IPS DF 19.7 (cell line): ENCODE measurements around the gene NOP53.
A peak's percentile ranks its signal among the peaks of the same experiment; 100 is the strongest.
"Not testable (repeated sequence)": the region's sequence is repeated elsewhere in the genome, so short reads cannot be mapped to it uniquely, and the experiment has no call there.

Experiments used
- DNase-seq: peaks from one replicate; pipeline ENCODE4 v3.0.0-alpha.2; 2013; ENCODE audit warnings: low read depth, low spot score

The NOP53 gene

GRCh38 chr19:47777245-47778048 is 32.1 kb downstream of the NOP53 start:
- not testable (repeated sequence) for DNase-seq

DNA sequence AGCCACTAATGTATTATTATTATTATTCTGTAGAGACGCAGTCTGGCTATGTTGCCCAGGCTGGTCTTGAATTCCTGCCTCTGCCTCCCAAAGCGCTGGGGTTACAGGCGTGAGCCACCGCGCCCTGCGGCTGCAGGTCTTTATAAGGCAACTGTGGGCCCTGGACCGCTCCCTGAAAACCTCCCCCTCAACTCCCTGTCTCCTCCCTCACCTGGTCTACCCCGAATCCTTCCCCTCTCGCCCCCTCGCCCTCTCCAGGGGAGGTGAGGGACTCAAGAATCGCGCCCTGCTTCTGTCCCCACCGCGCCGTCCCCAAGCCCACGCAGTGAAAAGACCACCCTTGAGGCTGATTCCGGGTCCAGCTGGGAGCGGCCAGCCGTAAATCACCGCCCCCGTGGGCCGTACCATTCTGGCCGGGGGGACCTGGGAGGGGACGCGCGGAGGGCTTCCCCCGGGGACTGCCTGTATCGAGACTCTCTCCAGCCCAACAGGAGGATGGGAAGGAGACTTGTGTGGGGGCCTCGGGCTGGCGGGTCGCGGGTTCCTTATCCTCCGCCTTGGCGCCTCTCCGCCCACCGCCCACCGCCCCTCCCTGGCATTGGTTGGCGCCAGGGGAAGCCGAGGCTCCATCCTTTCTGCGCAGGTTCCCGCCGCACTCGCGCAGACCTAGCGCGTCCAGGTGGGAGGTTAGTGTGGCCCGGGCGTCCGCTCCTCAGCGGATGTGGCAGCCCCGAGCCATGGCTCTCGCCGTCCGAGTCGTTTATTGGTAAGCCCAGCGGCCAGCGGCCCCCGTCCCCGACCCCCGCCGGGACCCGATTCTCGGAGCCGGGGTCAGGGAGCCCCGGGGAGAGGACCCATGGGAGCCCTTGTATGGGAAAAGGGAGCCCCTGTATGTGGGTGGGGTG is 33.0 kb downstream of the NOP53 start, which contains the start of gene SELENOW:
Gene SELENOW, plus strand, starts transcription at position 655 of the 905 bp plus-strand sequence. Its CDS starts 83 bp downstream, at position 738.
- DNase-seq = peak; percentile 68

DNA sequence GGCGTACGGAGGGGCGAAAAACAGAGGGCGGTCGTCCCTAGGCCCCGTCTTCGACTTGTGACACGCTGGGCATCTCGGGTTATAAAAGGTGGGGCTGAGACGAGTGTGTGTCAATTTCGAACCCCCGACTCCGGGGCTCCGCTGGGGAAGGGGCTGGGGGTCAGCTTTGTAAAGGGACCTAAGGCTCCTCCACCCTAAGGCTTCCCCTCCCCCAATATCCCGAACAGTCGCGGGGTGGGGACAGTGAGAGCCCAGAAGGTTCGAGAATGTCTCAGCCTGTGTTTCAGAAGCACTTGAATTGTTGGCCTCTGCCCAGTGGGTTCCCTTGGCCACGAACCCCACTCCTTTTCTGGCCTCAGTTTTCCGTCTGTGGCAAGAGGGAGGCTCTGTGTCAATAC is 33.6 kb downstream of the NOP53 start:
- DNase-seq = no peak

- DNase-seq = no peak
Measured at GRCh38 chr19:47779524-47780214, 34.3 kb downstream of the NOP53 start.

- no peak for DNase-seq
Measured at GRCh38 chr19:47780215-47780551, 34.8 kb downstream of the NOP53 start.

DNA sequence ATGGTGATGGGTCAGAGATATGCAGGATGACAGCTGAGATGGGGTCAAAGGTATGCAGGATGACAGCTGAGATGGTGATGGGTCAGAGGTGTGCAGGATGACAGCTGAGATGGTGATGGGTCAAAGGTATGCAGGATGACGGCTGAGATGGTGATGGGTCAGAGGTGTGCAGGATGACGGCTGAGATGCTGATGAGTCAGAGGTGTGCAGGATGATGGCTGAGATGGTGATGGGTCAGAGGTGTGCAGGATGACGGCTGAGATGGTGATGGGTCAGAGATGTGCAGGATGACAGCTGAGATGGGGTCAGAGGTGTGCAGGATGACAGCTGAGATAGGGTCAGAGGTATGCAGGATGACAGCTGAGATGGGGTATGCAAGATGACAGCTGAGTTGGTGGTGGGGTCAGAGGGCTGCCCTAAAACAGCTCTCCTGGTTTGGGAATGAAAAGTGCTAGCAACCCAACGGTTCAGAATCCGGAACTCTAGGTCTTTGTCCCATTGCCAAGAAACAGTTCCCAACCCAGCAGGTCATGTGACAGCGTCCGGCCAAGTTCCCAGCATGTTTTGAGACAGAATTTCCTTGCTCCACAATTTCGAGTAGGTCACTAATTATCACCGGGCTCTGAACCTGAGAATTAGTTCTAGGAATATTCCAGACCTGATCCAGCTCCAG is 36.4 kb downstream of the NOP53 start:
- no peak for DNase-seq

- DNase-seq = no peak
Measured at GRCh38 chr19:47786566-47786965, 41.2 kb downstream of the NOP53 start.

- DNase-seq = not testable (repeated sequence)
Measured at GRCh38 chr19:47787307-47787706, 42.0 kb downstream of the NOP53 start.

DNA sequence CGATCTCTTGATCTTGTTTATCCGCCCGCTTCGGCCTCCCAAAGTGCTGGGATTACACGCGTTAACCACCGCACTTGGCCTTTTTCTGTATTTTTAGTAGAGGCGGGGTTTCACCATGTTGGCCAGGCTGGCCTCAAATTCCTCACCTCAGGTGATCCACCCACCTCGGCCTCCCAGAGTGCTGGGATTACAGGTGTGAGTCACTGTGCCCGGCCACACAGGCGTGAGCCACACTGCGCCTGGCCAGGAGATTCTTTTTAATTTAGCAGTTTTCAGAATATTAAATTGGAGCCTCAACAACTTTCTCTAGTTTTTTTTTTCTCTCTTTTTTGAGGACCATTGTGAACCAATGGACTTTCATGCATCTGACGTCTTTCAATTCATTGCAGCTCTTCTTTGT is 44.5 kb downstream of the NOP53 start:
- not testable (repeated sequence) for DNase-seq

DNA sequence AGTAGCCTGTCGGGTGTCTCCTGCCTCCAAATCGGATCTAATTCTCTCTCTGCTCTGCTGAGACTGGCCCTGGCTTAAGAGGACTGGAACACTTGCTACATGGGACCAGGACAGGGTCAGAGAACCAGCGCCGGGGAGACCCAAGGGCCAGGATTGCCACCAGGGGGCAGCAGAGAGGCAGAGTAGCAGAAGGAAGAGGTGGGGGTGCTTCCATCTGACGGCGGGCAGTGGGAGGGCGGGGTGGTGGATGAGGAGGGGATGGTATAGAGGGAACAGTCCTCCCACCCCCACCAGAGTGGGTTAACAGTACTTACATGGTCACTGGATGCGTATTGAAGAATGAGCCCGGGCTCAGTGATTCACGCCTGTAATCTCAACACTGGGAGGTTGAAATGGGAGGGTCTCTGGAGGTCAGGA is 45.1 kb downstream of the NOP53 start:
- DNase-seq = peak; percentile 92

- DNase-seq = no peak
Measured at GRCh38 chr19:47792616-47793015, 47.3 kb downstream of the NOP53 start.

- no peak for DNase-seq
Measured at GRCh38 chr19:47794526-47794925, 49.2 kb downstream of the NOP53 start.

DNA sequence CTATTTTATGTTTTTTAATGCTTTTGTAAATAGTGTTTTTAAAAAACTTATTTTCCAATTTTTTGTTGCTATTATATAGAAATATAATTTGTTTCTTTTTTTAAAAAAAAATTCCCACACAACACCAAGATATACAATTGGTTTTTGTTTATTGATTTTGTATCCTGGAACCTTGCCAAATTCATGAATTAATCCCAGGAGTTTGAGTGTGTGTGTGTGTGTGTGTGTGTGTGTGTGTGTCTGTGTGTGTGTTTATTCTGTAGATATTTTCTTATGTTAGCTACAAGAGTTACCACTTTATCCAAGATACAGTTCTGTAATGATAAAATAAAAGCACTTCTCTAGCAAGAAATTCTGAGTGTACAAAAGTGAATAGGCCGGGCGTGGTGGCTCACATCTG is 51.4 kb downstream of the NOP53 start:
- DNase-seq = no peak

GRCh38 chr19:47797996-47798903 is 52.9 kb downstream of the NOP53 start:
- DNase-seq = no peak

DNA sequence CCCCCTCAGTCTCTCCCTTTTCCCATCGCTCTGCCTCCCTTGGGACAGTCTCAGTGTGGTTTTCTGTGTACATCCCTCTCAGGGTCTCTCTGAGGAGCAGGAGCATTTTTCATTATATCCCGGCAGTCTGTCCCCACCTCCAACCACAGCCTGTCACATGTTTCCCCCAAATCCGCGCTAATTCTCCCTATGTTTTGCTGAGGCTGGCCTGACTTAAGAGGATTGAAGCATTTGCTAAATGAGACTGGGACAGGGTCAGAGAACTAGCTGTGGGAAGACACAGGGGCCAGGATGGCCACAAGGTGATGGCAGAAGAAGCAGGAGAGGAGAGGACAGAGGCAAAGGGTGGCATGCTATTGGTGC is 53.5 kb downstream of the NOP53 start:
- DNase-seq = no peak

DNA sequence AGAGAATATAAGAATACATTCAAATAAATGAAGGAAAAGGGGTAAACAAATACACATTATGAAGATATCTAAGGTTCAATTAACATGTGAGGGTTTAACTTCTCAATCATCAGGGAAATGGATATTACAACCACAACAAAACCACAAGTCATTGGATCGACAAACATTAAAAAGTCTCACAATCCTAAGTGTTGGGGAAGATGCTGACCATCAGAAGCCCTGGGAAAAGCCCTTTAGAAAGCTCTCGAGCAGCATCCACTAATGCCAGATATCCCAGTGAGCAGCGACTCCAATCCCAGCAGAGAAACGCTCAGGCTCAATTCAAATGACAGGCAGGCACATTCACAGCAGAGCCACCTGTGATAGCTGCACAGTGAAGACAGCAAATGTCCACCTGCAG is 55.9 kb downstream of the NOP53 start:
- no peak for DNase-seq

DNA sequence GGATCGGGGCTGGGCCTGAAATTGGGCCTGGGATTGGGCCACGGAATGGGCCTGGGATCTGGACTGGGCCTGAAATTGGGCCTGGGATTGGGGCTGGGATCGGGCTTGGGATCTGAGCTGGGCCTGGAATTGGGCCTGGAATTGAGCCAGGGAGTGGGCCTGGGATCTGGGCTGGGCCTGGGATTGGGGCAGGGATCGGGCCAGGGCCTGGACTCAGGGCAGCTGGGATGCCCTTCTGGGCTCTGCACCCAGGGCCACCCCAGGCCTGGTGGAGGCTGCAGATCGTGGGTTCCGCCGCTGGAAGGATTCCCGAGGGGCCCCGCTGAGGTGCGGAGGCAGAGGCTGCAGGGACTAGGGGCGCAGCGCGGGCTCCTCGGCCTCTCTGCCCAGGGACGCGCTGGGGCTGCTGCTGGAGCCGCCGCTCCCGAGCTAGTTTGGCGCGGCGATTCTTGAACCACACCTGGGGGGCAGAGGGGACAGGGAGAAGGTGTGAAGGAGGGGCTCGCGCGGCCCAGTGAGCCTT is 57.2 kb downstream of the NOP53 start:
- no peak for DNase-seq

DNA sequence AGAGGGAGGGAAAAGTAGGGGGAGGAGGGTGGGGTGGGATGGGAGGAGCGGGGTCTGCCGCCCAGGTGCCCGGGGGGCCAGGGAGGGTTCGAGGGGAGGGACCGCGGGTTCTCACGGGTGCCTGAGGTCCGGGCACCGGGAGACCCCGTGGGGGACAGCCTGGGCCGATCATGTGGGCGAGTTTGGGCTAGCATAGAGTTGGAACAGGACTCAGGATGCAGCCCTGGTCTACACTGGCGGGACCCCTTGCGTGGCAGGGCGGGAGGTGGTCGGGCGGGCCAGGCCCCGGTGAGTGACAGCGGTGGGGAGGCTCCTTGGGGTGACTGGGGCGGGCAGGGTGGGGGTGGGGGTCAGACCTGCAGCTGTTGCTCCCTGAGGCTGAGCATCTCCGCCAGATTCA is 57.8 kb downstream of the NOP53 start:
- DNase-seq = not testable (repeated sequence)

GRCh38 chr19:47803671-47804070 is 58.3 kb downstream of the NOP53 start:
- not testable (repeated sequence) for DNase-seq

- not testable (repeated sequence) for DNase-seq
Measured at GRCh38 chr19:47804451-47804850, 59.1 kb downstream of the NOP53 start, which contains the start of gene TPRX1. TPRX1 (minus strand) TSS chr19:47804551; CDS start chr19:47804539, 12 bp downstream.
